ENCODE data around the gene BHLHA15.
A peak's percentile ranks its signal among the peaks of the same experiment; 100 is the strongest.

The BHLHA15 gene

DNA sequence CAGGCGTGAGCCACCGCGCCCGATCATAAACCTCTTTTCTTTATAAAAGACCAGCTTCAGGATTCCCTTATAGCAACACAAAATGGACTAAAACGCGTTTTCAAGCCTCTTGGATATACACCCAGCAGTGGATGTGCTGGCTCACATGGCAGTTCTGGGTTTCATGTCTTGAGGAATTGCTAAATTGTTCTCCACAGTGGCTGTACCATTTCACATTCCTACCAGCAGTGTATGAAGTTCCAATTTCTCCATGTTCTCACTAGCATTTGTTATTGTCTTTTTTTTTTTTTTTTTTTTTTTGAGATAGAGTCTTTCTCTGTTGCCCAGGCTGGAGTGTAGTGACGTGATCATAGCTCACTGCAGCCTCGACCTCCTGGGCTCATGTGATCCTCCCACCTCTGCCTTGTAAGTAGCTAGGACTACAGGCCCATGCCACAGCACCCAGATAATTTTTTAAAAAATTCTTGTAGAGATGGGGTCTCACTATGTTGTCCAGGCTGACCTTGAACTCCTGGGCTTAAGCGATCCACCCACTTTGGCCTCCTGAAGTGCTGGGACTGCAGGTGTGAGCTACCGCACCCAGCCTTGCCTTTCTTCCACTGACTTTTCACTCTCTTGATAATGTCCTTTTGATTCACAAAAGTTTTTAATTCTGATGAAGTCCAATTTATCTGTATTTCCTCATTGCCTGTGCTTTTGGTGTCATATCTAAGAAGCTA lies 23.3 kb downstream of the BHLHA15 start:
- no peak for TF ChIP-seq CTCF (IDR thresholded peaks at IDR 0.05)

DNA sequence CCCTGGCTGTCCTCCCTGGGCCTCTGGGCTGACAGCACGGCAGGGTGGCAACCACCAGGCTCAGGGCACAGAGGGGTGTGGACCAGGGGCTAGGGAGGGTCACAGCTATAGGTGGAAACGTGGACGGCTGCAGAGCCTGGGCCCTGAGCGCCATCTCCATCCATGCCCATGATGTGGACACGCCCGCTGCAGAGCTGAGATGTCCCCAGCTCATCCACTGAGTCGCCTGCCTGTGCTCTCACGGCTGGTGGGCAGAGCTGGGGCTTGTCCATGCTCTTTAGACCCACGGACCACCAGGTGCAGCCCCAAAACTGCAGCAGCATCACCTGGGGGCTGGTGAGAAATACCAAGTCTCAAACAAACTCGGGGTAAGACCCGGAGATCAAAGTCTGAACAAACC lies 24.7 kb downstream of the BHLHA15 start:
- no peak for TF ChIP-seq CTCF (IDR thresholded peaks at IDR 0.05)

GRCh38 chr7:98236355-98237185 lies 25.3 kb downstream of the BHLHA15 start:
- no peak for TF ChIP-seq CTCF (IDR thresholded peaks at IDR 0.05)

DNA sequence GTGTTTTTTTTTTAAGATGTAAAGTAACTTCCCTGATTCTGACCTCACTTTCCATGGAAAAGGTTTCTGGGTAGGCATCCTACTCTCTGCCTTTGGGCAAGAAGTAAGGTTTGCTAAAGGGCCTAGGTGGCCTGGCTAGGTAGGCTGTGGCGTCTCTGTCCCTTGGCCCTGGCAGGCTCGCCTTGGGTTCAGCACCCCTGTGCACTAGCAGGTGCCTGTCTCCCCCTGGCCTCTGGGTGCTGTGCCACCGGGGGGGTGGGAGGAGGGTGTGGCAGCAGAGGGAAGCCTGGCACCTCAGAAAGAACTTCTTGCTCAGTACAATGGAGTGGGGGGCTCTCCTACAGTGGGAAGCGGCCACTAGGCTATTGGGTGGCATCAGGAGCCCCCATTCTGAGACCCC lies 26.8 kb downstream of the BHLHA15 start:
- TF ChIP-seq CTCF (IDR thresholded peaks at IDR 0.05), result no peak

- no peak for TF ChIP-seq CTCF (IDR thresholded peaks at IDR 0.05)
Measured at GRCh38 chr7:98238976-98239375, 27.7 kb downstream of the BHLHA15 start.

DNA sequence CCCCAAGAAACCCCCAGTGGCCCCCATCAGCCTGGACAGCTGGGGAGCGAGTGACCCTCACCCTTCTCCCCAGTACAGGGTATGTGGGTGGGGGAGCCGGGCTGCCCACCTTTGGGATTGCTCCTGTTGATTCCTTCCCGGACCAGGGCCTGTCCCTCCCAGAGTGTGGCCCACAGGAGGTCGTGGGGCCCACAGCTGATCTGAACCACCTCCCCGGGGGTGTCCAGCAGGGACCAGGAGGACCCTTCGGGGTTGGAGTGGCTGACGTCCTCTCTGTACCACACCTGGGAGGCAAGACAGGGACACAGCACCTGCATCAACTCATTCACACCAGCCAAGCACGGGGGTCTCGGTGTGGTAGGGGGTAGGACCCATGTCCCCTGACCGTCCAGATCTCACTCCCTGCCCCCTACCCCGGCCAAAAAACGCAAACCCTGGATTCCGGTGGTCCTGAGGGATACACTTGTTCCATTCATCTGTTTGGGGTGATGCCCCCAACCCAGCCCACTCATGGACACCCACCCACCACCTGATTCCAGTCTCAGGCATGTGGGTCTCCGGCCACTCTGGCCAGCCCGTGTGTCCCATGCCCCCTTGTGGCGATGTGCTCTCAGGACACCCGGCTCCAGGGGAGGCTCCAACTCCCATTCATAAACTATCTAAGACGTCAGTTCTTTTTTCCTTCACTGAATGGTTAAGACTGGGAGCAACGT lies 29.9 kb downstream of the BHLHA15 start:
- TF ChIP-seq CTCF (IDR thresholded peaks at IDR 0.05), result peak; percentile 88

DNA sequence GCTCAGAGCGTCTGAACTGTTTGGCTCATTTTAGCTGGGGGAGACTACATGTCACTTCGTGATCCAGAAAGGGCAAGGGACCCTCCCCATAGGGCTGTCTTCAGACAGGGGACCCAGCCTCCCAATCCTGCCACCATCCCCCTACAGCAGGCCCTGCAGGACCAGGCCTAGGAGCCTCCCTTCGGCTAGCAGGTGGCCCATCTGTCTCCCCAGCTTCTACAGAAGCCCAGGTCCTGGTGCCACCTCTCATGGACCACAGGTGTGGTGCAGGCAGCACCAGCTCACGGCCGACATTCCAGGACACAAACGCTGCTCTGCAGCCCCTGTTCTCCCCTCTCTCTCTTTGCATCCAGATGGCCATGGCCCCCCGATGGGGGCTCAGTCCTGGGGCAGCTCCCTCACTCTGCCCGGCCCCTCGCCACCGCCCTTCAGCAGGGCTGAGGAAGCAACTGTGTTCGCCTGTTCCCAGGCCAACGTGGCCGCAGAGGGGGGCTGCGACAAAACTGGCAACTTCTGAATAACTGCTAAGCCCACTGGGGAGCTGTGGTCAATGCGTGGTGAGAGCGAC lies 30.5 kb downstream of the BHLHA15 start:
- peak; percentile 29 for TF ChIP-seq CTCF (IDR thresholded peaks at IDR 0.05)
